Stomach smooth muscle (tissue), 2 donors: Measurements from ENCODE around the gene SLC11A1.

Source experiments
- H3K27ac ChIP-seq: one replicate; pipeline ENCODE4 v1.7.0; 2013; ENCODE audit warnings: mild to moderate bottlenecking, low read length, inconsistent platforms
- H3K27me3 ChIP-seq, 2 donors: one replicate each; pipeline ENCODE4 v1.7.0; 2013; ENCODE audit warnings: low read length in 2 of 2; ENCODE audit not compliant: insufficient read depth in 2 of 2, control insufficient read depth in 1 of 2
- H3K36me3 ChIP-seq, 2 donors: one replicate each; pipeline ENCODE4 v1.7.0; 2013; ENCODE audit warnings: low read length in 2 of 2; ENCODE audit not compliant: control insufficient read depth in 2 of 2, insufficient read depth in 2 of 2
- H3K4me1 ChIP-seq: one replicate; pipeline ENCODE4 v1.7.0; 2013; ENCODE audit warnings: low read length; ENCODE audit not compliant: control insufficient read depth, insufficient read depth
- H3K4me3 ChIP-seq, 2 donors: one replicate each; pipeline ENCODE4 v1.7.0; 2013; ENCODE audit warnings: low read length in 2 of 2
- H3K9ac ChIP-seq, 2 donors: one replicate each; pipeline ENCODE4 v1.7.0; 2013; ENCODE audit warnings: low read length in 2 of 2, mild to moderate bottlenecking in 1 of 2
- H3K9me3 ChIP-seq, 2 donors: one replicate each; pipeline ENCODE4 v1.7.0; 2013; ENCODE audit warnings: low read length in 2 of 2; ENCODE audit not compliant: control insufficient read depth in 2 of 2
- donor health status: healthy.
- donor health status: Pancreatic carcinoma.

SLC11A1 gene

DNA sequence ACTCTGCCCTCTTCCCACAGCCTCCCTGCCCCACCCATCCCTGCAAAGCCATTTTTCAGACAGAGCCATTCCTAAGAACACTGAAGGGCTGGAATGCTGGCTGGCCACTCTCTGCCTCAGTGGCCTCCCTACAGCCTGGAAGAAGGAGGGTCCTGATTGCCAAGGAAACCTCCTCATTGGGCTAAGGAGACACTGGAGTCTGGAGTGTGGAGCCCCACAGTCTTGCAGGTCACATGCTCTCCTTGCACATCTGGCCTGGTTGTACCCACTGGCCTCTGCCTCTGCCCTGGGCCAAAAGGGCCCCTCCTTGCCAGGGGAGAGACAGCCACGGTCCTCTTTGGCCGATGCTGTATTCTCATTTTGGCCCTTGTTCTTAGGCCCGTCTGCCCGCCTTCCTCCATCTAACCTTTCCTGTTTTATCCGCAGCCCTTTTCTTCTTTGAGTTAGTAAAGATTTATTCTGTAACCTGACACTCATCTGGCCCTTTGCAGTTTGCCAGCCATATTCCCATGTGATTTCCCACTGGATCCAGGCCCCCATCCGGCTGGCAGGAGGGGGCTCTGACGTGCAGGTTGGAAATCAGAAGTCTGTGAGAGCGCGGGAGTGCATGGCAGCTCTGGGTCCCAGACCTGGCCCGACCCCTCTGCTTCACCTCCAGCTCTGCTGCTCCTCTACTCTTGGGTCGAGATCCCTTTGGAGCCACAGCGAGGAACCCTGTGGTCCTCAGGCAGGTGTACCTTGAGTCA, 36.4 kb upstream of the SLC11A1 start:
- no peak overlapping the region for H3K4me3 ChIP-seq
- no peaks in the 10 kb centered on the region for H3K9me3 ChIP-seq
- H3K36me3 ChIP-seq: no peaks in the 10 kb centered on the region
- no peak overlapping the region for H3K27ac ChIP-seq
- no peaks in the 10 kb centered on the region for H3K27me3 ChIP-seq
- H3K4me1 ChIP-seq: no peaks in the 10 kb centered on the region
- H3K9ac ChIP-seq: no peak overlapping the region

DNA sequence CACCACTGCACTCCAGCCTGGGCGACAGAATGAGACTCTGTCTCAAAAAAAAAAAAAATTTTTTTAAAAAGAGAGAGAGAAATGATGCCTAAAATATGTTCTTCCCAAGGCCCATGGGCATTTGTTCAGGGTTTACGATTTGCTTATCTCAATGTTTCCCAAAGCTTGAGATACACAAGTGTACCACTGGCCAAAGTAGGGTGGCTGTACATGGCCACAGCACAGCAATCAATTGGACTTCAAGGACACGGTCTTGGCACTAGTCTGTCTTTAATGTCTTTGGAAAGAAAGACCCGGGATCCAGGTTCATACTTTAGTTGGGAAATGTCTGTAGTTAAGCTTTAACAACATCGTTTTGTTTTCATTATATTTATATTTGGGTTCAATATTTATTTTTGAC, 34.9 kb upstream of the SLC11A1 start:
- Histone ChIP-seq H3K9me3 (peaks cover 0 to 4% of the 10 kb centered on the region in 2 donors), H3K4me3 (no peak overlapping the region), H3K36me3 (no peaks in the 10 kb centered on the region), H3K27ac (no peak overlapping the region), H3K9ac (no peak overlapping the region), H3K27me3 (no peaks in the 10 kb centered on the region), H3K4me1 (no peaks in the 10 kb centered on the region)

DNA sequence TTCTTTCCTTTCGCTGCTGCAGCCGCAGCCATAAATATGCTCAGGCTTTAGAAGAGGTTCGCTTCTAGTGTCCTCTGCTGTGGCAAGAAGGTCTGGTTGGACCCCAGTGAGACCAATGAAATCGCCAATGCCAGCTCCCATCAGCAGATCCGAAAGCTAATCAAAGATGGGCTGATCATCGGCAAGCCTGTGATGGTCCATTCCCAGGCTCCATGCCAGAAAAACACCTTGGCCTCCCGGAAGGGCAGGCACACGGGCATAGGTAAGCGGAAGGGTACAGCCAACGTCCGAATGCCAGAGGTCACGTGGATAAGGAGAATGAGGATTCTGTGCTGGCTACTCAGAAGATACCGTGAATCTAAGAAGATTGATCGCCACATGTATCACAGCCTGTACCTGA, 28.0 kb upstream of the SLC11A1 start:
- H3K36me3 ChIP-seq: no peaks in the 10 kb centered on the region
- H3K9me3 ChIP-seq: peaks cover 0 to 4% of the 10 kb centered on the region in 2 donors
- H3K4me1 ChIP-seq: peaks cover 3% of the 10 kb centered on the region
- no peak overlapping the region for H3K4me3 ChIP-seq
- H3K27me3 ChIP-seq: no peaks in the 10 kb centered on the region
- no peak overlapping the region for H3K9ac ChIP-seq
- no peak overlapping the region for H3K27ac ChIP-seq

DNA sequence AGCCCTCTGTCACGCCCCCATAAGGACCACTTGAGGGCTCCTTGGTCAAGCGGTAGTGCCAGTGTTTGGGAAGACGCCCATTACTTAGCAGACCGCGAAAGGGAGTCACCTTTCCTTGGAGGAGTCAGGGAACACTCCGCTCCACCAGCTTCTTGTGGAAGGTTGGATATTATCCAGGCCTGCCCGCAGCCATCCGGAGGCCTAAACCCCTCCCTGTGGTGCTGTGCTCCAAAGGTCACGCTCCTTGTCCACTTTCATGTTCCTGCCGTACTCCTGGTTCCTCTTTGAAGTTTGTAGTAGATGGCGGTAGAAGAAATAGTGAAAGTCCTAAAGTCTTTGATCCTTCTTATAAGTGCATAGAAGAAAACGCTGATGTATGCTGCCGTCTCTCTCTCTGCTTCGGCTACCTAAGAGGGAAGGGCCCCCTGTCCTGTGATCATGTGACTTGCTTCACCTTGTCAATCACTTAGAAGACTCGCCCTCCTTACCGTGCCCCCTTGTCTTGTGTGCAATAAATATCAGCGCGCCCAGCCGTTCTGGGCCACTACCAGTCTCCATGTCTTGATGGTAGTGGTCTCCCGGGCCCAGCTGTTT, 27.1 kb upstream of the SLC11A1 start:
- Histone ChIP-seq H3K27ac (no peak overlapping the region), H3K4me1 (peaks cover 3% of the 10 kb centered on the region), H3K4me3 (no peak overlapping the region), H3K36me3 (no peaks in the 10 kb centered on the region), H3K9me3 (peaks cover 0 to 4% of the 10 kb centered on the region in 2 donors), H3K9ac (no peak overlapping the region), H3K27me3 (no peaks in the 10 kb centered on the region)

DNA sequence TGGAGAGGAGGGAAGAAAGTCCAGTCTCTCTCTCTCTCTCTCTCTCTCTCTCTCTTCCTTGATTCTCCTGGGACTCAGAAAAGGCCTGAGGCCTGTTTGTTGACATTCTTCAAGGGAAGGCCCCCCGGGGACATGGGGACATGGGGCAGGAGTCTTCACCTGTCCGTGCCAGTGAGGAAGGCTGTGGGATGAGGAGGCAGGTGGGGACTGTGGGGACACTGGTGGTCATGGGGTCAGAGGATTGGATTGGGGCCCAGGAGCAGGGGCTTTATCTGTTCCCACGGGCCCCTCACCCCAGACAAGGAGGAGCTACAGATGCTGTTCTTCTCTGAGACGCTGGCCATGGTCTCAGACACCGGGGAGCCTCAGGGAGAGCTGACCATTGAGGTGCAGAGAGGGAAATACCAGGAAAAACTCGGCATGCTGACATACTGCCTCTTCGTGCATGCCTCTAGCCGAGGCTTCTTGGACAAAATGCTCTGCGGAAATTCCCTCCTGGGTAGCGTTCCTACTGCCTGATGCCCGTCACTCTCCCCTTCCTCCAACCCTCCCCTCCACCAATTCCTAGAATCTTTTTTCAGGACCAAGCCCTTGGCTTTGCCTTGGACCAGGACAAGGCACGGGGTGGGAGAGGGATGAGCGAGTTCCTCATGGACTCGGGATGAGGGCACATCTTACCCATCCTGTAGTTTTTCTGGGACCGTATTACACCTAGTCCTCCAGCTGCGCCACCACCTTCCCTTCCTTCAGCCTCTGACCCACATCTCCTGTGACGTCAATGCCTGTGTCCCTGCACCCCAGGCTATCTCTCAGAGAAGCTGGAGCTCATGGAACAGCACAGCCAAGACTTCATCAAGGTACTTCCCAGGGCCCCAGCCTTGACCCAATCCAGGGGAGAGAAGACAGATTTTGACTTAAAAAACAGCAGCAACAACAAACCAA, 24.6 kb upstream of the SLC11A1 start:
- H3K36me3 ChIP-seq: no peaks in the 10 kb centered on the region
- H3K27me3 ChIP-seq: no peaks in the 10 kb centered on the region
- H3K9ac ChIP-seq: no peak overlapping the region
- H3K4me1 ChIP-seq: peaks cover 3% of the 10 kb centered on the region
- no peak overlapping the region for H3K27ac ChIP-seq
- H3K9me3 ChIP-seq: no peaks in the 10 kb centered on the region
- H3K4me3 ChIP-seq: no peak overlapping the region

DNA sequence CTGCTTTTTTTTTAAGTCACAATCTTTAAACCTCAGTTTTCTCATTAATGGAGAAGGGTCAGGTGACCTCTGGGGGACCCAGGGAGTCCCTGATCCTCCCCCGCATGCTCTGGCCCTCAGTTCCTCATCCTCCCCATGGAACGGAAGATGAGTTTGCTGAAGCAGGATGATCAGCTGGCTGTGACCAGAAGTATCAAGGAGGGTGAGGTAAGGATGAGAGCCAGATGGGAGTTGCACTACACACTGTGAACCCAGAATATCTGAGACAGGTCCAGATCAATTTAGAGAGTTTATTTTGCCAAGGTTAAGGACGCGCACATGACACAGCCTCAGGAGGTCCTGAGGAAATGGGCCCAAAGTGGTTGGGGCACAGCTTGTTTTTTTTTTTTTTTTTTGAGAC, 21.6 kb upstream of the SLC11A1 start:
- Histone ChIP-seq H3K9me3 (no peaks in the 10 kb centered on the region), H3K4me1 (peaks cover 3% of the 10 kb centered on the region), H3K36me3 (no peaks in the 10 kb centered on the region), H3K27me3 (no peaks in the 10 kb centered on the region), H3K9ac (no peak overlapping the region), H3K27ac (no peak overlapping the region), H3K4me3 (no peak overlapping the region)

DNA sequence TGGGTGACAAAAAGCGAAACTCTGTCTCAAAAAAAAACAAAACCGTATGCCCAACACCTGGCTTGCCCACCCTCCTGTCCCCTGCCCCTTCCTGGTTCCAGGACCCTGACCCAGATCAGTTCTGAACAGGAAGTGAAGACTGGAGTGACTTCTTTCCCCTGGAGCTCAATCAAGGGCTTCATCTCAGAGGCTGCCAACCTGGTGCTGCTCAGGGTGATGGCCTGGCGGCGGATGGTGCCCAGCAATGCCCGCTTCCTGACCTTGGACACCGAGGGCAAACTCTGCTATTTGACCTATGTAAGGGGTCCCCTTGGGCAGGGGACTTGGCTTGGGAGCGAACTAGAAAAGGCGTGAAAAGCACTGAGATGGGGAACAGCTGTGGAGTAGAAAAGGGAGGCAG, 19.5 kb upstream of the SLC11A1 start:
- Histone ChIP-seq H3K27ac (no peak overlapping the region), H3K36me3 (no peaks in the 10 kb centered on the region), H3K4me1 (peaks cover 3% of the 10 kb centered on the region), H3K9me3 (peaks cover 0 to 8% of the 10 kb centered on the region in 2 donors), H3K27me3 (no peaks in the 10 kb centered on the region), H3K4me3 (no peak overlapping the region), H3K9ac (no peak overlapping the region)

DNA sequence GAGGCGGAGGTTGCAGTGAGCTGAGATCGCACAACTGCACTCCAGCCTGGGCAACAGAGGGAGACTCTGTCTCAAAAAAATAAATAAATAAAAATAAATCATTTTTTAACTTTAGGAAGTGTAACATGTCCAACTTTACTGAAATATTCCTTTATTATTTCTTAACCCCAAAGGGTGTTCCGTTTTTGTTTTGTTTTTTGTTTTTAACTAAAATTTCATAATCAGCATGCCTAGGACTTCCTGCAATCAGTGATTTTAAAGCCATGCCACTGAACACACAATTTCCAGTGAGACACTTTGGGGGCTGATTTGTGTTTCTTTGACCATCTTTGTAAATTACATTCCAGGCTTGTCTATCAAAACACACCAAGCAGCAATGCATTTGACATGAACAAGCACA, 18.3 kb upstream of the SLC11A1 start:
- H3K27me3 ChIP-seq: no peaks in the 10 kb centered on the region
- peaks cover 8% of the 10 kb centered on the region for H3K4me1 ChIP-seq
- no peaks in the 10 kb centered on the region for H3K36me3 ChIP-seq
- H3K4me3 ChIP-seq: no peak overlapping the region
- H3K9me3 ChIP-seq: peaks cover 0 to 8% of the 10 kb centered on the region in 2 donors
- H3K27ac ChIP-seq: no peak overlapping the region
- no peak overlapping the region for H3K9ac ChIP-seq

DNA sequence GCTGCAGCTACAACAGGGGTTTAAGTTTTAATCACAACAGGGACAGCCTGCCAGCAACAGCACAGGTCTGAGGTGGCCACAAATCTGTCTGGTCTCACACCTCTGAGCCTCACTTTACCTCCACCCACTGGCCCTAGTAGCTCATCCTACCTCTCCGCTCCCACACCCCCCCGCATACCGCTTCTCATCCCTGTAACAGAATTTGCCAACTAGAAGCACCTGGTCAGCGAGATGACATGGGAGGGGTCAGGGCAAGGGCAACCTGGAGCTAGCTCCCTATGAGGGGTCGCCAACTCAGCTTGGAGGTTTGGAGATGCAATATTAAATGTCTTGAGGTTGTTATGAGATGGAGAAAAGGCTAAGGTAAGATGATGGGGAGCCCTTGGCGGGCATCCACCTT, 17.9 kb upstream of the SLC11A1 start:
- Histone ChIP-seq H3K9ac (no peak overlapping the region), H3K27me3 (no peaks in the 10 kb centered on the region), H3K4me3 (no peak overlapping the region), H3K4me1 (peaks cover 11% of the 10 kb centered on the region), H3K27ac (no peak overlapping the region), H3K9me3 (peaks cover 0 to 8% of the 10 kb centered on the region in 2 donors), H3K36me3 (no peaks in the 10 kb centered on the region)

DNA sequence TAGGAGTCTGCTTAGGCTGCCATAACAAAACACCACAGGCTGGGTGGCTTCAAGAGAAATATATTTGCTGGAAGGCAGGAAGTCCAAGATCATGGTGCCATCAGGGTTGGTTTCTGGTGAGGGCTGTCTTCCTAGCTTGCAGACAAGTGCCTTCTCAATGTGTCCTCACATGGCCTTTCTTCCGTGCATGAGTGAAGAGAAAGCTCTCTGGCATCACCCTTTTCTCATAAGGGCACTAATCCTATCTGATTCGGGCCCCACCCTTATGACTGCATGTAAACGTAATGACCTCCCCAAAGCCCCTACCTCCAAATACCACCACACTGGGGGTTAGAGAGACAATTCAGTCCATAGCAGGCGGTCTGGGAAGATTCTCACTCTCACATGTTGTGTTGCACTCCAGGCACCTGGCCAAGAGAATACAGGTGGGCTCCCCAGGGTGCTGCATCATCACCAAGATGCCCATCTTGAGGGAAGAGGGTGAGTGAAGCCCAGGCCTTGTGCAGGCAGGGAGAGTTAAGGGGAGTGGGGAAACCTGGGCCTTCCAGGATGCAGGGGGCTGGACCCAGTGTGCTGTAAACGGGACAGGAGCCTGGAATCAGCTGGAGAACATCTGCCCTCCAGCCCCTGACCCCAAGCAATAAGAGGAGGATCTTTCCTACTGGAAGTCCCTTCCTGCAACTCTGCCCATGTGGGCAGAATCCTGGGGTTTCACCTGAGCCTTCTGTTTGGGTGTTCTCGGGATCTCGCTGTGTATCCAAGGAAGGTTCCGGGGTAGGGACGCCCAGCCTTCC, 15.3 kb upstream of the SLC11A1 start:
- peaks cover 15% of the 10 kb centered on the region for H3K4me1 ChIP-seq
- H3K4me3 ChIP-seq: peak overlapping the region in 1 of 2 donors; percentile 75
- H3K9ac ChIP-seq: peak overlapping the region in 1 of 2 donors; percentile 76
- H3K36me3 ChIP-seq: no peaks in the 10 kb centered on the region
- peaks cover 0 to 8% of the 10 kb centered on the region in 2 donors for H3K9me3 ChIP-seq
- H3K27me3 ChIP-seq: no peaks in the 10 kb centered on the region
- peak overlapping the region; percentile 82 for H3K27ac ChIP-seq
